Ishikawa (cell line): Measurements from ENCODE around the gene ZNF678.

Experiments used
- CEBPB ChIP-seq: IDR thresholded peaks from 2 replicates; pipeline ENCODE4 v1.6.1; 2012
- CREB1 ChIP-seq: IDR thresholded peaks from 2 replicates; pipeline ENCODE4 v1.6.1; 2012; ENCODE audit warnings: low read depth
- EGR1 ChIP-seq: IDR thresholded peaks from 2 replicates; pipeline ENCODE4 v1.6.1; 2012
- EP300 ChIP-seq: IDR thresholded peaks from 2 replicates; pipeline ENCODE4 v1.6.1; 2012; ENCODE audit warnings: borderline replicate concordance
- FOXM1 ChIP-seq: IDR thresholded peaks from 2 replicates; pipeline ENCODE4 v1.6.1; 2012; ENCODE audit warnings: low read depth, borderline replicate concordance
- NFIC ChIP-seq: IDR thresholded peaks from 2 replicates; pipeline ENCODE4 v1.6.1; 2012
- RAD21 ChIP-seq: IDR thresholded peaks from 2 replicates; pipeline ENCODE4 v1.6.1; 2012; ENCODE audit warnings: low read depth
- REST ChIP-seq: IDR thresholded peaks from 2 replicates; pipeline ENCODE4 v1.6.1; 2012; ENCODE audit warnings: low read depth, mild to moderate bottlenecking
- TAF1 ChIP-seq: IDR thresholded peaks from 2 replicates; pipeline ENCODE4 v1.6.1; 2012; ENCODE audit warnings: low read depth, mild to moderate bottlenecking
- TCF12 ChIP-seq: IDR thresholded peaks from 2 replicates; pipeline ENCODE4 v1.6.1; 2012; ENCODE audit warnings: low read depth
- TEAD4 ChIP-seq: IDR thresholded peaks from 2 replicates; pipeline ENCODE4 v1.6.1; 2012
- USF1 ChIP-seq: IDR thresholded peaks from 2 replicates; pipeline ENCODE4 v1.6.1; 2012
- YY1 ChIP-seq: IDR thresholded peaks from 2 replicates; pipeline ENCODE4 v1.6.1; 2012; ENCODE audit warnings: low read depth
- ZBTB7A ChIP-seq: IDR thresholded peaks from 2 replicates; pipeline ENCODE4 v1.6.1; 2012; ENCODE audit warnings: low read depth
- TF ChIP-seq, protein P1 (sequence below): IDR thresholded peaks from 2 replicates; pipeline ENCODE4 v1.6.1; 2012

The ZNF678 gene

DNA sequence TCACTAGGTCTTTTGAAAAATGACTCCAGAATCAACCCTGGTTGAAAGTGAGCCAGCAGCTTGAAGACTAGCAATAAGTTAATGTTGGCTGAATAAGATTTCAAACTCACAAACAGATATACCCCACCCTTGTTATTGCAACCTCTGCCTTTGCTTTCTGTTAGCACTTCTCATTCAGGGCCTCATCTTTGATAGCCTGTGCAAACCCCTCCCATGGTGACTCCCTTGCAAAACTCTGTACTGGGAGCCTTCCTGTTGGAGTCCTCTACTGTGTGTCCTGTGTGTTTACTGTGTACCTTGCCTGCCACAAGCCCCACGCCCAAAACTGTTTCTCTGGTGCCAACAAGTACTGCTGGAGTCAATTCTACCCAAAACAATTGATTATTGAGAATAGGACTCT is 50.2 kb downstream of the ZNF678 start:
- no peak for TF ChIP-seq RAD21

GRCh38 chr1:227621211-227621610 is 57.9 kb downstream of the ZNF678 start:
- no peak for TF ChIP-seq CEBPB

GRCh38 chr1:227622739-227623475 is 59.6 kb downstream of the ZNF678 start:
- no peak for TF ChIP-seq TAF1
- TF ChIP-seq, protein P1, sequence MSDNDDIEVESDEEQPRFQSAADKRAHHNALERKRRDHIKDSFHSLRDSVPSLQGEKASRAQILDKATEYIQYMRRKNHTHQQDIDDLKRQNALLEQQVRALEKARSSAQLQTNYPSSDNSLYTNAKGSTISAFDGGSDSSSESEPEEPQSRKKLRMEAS = no peak
- TF ChIP-seq EP300 = no peak
- no peak for TF ChIP-seq TCF12
- no peak for TF ChIP-seq CEBPB
- TF ChIP-seq FOXM1 = no peak

- TF ChIP-seq NFIC (no peak), TAF1 (no peak), EGR1 (no peak), USF1 (no peak), RAD21 (no peak), CREB1 (no peak), TCF12 (no peak), YY1 (no peak), ZBTB7A (no peak), EP300 (no peak), REST (no peak), TEAD4 (no peak), CEBPB (no peak), FOXM1 (no peak)
- TF ChIP-seq, protein P1 = no peak
These were observed 69.0 kb downstream of the ZNF678 start for GRCh38 chr1:227632325-227632724.

GRCh38 chr1:227635596-227635995 is 72.2 kb downstream of the ZNF678 start:
- TF ChIP-seq TAF1 (no peak), REST (no peak), YY1 (no peak), RAD21 (no peak), CREB1 (no peak), NFIC (no peak), FOXM1 (no peak), TEAD4 (no peak), EGR1 (no peak), USF1 (no peak), CEBPB (no peak), EP300 (no peak), TCF12 (no peak), ZBTB7A (no peak)
- TF ChIP-seq, protein P1 = no peak

GRCh38 chr1:227654431-227654830 is 91.1 kb downstream of the ZNF678 start:
- TF ChIP-seq CEBPB (no peak), USF1 (0 out of 2 replicates have a peak, but pooled peaks have one; percentile 3)
